ENCODE results near the gene MINDY3.
"Not testable (repeated sequence)": the region's sequence is repeated elsewhere in the genome, so short reads cannot be mapped to it uniquely, and the experiment has no call there.

MINDY3 gene

GRCh38 chr10:15780353-15781135, 79.8 kb downstream of the MINDY3 start:
- DNase-seq (ENCODE audit: low read depth, low spot score) = no peak

GRCh38 chr10:15775513-15775912, 84.8 kb downstream of the MINDY3 start:
- DNase-seq (ENCODE audit: low read depth, low spot score) = no peak

DNA sequence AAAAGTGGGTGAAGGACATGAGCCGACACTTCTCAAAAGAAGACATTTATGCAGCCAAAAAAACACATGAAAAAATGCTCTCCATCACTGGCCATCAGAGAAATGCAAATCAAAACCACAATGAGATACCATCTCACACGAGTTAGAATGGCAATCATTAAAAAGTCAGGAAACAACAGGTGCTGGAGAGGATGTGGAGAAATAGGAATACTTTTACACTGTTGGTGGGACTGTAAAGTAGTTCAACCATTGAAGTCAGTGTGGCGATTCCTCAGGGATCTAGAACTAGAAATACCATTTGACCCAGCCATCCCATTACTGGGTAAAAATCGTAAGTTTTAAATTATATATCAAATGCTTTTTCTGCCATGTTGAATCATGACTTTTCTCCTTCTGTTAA, 85.8 kb downstream of the MINDY3 start:
- not testable (repeated sequence) for DNase-seq (ENCODE audit: low read depth, low spot score)

DNA sequence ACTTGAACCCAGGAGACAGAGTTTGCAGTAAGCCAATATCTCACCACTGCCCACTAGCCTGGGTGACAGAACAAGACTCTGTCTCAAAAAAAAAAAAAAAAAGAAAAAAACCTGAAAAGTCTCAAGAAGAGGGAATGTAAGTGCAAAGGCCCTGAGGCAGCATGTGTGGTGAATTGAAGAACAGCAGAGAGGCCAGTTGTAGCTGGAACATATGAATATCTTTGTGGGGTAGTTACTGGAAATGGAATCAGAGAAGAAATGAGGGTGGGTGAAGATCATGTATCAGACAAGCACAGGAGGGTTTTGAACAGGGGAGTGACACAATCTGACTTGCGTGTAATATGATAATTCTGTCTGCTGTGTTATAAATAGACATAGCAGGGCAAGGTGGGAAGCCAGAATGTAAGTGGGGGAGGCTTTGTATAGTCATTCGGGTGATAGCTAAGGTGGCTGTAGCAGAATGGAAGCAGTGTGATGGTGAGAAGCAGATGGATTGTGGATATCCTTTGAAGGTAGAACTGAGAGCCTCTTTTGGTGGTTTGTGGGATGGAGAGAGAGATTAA, 95.3 kb downstream of the MINDY3 start:
- DNase-seq (ENCODE audit: low read depth, low spot score) = no peak

DNA sequence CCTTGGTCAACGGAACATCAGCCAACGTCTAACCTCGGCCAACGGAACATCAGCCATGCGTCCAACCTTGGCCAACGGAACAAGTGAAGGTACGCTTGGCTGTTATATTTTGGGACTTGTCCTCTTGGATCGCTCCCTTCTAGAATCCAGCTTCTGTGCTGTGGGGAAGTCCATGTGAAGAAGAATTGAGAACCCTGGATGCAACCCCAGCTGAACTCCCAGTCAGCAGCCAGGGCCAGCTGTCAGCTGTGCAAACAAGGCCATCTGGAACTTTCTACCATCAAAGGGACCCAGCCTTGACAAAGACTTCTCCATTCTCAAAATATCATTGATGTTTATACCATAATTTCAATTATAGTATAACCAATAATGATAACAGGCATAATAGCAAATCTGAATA, 97.3 kb downstream of the MINDY3 start:
- no peak for DNase-seq (ENCODE audit: low read depth, low spot score)

DNA sequence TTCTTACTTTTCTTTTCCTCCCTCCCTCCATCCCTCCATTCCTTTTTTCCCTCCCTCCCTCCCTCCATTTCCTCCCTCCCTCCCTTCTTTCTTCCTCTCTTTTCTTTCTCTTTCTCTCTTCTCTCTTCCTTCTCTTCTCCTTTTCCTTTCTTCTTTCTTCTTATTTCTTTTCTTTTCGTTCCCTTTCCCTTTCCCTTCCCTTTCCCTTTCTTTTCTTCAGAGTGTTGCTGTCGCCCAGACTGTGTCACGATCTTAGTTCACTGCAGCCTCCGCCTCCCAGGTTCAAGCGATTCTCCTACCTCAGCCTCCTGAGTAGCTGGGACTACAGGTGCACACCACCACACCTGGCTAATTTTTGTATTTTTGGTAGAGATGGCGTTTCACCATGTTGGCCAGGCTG, 98.1 kb downstream of the MINDY3 start:
- not testable (repeated sequence) for DNase-seq (ENCODE audit: low read depth, low spot score)

DNA sequence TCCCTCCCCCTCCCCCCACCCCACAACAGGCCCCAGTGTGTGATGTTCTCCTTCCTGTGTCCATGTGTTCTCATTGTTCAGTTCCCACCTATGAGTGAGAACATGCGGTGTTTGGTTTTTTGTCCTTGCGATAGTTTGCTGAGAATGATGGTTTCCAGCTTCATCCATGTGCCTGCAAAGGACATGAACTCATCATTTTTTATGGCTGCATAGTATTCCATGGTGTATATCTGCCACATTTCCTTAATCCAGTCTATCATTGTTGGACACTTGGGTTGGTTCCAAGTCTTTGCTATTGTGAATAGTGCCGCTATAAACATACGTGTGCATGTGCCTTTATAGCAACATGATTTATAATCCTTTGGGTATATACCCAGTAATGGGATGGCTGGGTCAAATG, 99.1 kb downstream of the MINDY3 start:
- not testable (repeated sequence) for DNase-seq (ENCODE audit: low read depth, low spot score)

- DNase-seq (ENCODE audit: low read depth, low spot score) = no peak
These were observed 99.6 kb downstream of the MINDY3 start for GRCh38 chr10:15760681-15761080.

GRCh38 chr10:15759265-15759664, 101.0 kb downstream of the MINDY3 start:
- DNase-seq (ENCODE audit: low read depth, low spot score) = no peak

DNA sequence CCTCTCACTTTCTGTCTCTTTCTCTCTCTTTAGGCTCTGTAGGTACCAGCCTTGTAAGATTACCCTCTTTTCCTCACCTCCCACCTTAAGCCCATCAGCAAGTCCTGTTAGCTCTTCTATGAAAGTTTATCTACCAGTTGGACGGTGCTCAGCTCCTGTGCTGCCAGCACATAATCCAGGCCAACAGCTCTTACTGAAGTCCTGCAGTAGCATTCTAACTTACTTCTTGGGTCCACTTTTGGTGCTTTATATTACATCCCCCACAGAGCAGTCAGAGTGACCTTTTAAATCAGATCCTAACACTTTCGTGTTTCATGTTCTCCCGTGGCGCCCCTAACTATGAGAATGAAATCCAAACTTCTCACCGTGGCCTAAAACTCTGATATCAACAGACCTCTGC, 101.7 kb downstream of the MINDY3 start:
- no peak for DNase-seq (ENCODE audit: low read depth, low spot score)

DNA sequence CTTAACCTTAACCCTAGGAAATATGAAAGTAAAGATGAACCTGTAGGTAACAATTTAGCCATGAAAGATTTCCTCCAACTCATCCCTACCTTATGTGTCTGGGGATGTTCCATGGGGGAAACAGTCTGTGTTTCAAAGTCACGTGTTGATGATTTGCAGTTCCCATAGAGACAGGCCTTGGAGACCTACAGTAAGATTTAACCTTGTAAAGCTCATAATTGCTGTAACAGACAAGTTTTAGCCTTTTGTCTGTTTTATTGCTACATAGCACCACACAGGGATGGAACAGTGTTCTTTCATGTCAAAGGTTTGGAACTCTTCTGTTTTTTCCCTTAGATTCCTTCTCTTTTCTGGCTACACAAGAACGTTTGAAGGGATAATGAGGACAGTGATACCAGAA, 105.4 kb downstream of the MINDY3 start:
- DNase-seq (ENCODE audit: low read depth, low spot score) = no peak

DNA sequence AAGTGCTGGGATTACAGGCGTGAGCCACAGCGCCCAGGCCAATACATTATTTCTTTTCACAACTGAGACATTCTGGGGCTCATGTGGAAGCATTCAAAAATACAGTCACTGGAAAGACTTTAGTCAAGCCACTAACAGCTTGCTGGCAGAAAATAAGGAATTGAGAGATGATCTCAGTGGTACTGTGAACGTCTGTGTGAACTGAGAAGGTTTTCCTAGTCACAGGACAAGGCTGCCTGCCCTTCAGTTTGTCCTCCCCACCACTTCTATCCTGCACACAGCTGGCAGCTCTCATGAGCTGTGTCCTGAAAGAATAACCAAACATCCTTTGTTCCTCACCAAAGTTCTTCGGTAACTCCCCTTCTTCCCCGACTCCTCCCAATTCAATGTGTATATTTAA, 109.3 kb downstream of the MINDY3 start:
- DNase-seq (ENCODE audit: low read depth, low spot score) = no peak

DNA sequence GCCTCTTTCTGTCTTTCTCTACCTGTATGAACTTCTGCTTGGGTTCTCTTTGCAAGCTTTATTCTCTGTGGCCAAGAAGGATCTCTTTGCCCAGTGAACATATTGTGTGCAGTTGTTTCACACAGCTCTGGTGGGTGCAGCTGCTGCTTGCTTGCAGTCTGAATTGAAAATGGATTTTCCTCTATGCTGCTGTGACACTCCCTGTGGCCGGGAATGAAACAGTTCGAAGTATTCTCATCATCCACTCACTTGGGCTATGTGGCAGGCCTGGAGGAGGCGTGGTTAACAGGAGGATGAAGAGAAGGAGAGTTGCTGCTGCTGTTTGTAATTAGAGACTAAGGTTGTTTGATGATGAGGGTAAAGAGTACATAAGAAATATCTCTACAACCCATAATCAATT, 112.2 kb downstream of the MINDY3 start:
- no peak for DNase-seq (ENCODE audit: low read depth, low spot score)

DNA sequence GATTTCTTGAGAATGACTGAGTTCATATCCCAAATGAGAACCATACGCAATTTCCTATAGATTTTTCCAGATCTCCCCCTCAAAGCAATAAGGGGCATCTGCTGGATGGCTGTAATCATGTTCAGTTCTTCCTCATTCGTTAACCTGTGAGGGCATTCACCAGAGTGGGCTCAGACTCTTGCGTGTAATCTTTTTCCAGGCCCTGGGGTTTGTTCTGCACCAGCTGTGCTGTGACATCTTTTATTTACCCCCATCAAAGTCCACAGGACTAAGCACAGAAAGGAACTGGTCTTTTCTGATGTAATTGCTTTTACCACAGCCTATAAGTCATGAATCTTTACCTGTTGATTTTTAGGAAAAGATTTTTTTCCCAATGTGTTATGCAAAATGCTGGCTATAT, 112.7 kb downstream of the MINDY3 start:
- DNase-seq (ENCODE audit: low read depth, low spot score) = no peak

DNA sequence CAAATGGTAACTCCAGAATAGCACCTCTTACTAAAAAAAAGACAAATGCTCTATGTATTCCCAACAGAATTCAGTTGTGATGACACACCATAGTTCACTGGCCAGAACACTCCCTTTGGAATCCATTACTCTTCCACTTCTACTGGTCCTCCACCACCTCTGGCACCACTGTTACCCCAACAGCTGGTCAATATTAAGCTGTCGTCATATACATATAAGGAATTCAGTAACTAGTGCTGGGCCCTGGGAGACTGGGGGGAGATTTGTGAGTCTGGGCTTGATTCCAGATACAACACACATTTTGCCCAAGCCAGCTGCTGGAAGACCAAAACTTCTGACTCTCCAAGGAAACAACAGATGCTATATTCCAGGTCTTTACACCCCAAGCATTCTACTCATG, 114.6 kb downstream of the MINDY3 start:
- no peak for DNase-seq (ENCODE audit: low read depth, low spot score)

DNA sequence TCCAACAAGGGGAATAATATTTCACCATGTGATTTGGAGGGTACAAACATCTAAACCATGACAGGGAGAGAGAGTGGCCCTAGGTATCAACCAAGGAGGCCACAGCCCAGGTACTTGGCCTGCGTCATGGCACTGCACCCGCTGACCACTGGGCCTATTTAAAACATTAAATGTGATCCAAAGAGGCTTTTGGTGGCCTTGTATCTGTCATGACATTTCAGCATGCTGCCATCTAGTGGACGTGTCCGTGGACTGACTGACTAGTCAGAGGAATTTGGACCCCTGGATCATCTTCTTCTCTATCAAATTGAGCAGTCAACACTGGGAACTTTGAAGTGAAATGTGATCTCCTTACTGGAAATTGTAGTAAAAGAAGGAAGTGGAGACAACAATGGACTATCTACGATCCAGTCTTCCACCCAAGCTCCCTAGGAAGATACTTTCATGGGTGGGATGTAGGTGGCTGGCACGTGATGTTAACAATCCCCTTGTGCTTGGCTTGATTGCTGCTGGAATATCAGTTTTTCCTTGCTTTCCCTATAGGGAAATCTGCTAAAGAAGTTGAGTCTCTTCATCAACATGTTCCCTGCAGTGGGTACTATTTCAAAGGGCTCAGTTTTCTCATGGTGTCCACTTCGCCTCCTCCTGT, 116.0 kb downstream of the MINDY3 start:
- no peak for DNase-seq (ENCODE audit: low read depth, low spot score)

DNA sequence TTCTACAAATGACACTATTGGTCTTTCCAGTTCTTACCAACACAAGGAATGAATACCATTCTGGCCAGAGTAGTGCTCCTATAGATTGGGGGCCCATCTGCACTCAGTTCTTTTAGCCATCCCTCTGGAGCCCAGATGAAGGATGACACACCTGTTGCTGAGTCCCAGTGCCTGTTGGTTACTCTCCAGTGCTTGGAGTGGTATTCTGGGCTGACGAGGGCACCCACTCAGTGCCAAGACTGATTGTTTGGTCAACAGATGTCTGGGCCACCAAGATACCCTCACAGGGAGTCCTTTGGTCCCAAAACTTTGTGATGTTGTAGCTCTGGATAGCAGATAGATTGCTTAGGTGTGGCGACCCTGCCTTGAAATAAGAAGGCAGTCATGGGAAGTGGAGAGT, 116.9 kb downstream of the MINDY3 start:
- no peak for DNase-seq (ENCODE audit: low read depth, low spot score)

- no peak for DNase-seq (ENCODE audit: low read depth, low spot score)
These were observed 117.5 kb downstream of the MINDY3 start for GRCh38 chr10:15742836-15743235.

DNA sequence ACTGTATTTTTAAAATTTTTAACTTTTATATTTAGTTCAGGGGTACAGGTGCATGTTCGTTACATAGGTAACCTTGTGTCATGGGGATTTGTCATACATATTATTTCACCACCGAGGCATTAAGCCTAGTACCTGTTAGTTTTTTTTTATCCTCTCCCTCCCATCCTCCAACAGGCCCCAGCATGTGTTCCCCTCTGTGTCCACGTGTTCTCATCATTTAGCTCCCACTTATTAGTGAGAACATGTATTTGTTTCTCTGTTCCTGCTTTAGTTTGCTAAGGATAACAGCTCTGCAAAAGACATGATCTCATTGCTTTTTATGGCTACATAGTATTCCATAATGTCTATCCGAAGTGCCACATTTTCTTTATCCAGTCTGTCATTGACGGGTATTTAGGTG, 118.2 kb downstream of the MINDY3 start:
- no peak for DNase-seq (ENCODE audit: low read depth, low spot score)

GRCh38 chr10:15741581-15741980, 118.7 kb downstream of the MINDY3 start:
- DNase-seq (ENCODE audit: low read depth, low spot score) = no peak

DNA sequence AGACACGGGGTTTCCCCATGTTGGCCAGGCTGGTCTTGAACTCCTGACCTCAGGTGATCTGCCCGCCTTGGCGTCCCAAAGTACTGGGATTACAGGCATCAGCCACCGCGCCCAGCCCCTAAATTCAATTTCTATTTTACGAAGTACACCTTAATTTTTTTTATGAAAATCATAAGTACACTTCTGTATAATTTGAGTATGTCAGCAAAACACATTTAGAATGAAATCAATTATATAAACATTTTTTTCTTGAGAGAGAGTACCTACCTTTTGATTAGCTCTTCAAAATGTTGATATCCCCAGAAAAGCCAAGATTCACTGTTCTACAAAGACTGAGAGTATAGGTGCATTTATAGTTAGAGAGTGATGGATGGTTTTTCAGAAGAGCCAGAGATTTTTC, 120.0 kb downstream of the MINDY3 start:
- DNase-seq (ENCODE audit: low read depth, low spot score) = no peak

- no peak for DNase-seq (ENCODE audit: low read depth, low spot score)
These were observed 120.9 kb downstream of the MINDY3 start for GRCh38 chr10:15739254-15739970.

All from smooth muscle cell of the brain vasculature (primary cell).